HG02884 (cell line): Measurements from ENCODE around the gene EDEM3.
"Not testable (repeated sequence)": the region's sequence is repeated elsewhere in the genome, so short reads cannot be mapped to it uniquely, and the experiment has no call there.

Experiments used
- ATAC-seq: cut with Tn5 transposase; IDR thresholded peaks from one replicate; pipeline ENCODE4 v1.9.1; 2021; ENCODE audit warnings: mild to moderate bottlenecking, moderate library complexity; ENCODE audit not compliant: unreplicated experiment

The EDEM3 gene, protein sequence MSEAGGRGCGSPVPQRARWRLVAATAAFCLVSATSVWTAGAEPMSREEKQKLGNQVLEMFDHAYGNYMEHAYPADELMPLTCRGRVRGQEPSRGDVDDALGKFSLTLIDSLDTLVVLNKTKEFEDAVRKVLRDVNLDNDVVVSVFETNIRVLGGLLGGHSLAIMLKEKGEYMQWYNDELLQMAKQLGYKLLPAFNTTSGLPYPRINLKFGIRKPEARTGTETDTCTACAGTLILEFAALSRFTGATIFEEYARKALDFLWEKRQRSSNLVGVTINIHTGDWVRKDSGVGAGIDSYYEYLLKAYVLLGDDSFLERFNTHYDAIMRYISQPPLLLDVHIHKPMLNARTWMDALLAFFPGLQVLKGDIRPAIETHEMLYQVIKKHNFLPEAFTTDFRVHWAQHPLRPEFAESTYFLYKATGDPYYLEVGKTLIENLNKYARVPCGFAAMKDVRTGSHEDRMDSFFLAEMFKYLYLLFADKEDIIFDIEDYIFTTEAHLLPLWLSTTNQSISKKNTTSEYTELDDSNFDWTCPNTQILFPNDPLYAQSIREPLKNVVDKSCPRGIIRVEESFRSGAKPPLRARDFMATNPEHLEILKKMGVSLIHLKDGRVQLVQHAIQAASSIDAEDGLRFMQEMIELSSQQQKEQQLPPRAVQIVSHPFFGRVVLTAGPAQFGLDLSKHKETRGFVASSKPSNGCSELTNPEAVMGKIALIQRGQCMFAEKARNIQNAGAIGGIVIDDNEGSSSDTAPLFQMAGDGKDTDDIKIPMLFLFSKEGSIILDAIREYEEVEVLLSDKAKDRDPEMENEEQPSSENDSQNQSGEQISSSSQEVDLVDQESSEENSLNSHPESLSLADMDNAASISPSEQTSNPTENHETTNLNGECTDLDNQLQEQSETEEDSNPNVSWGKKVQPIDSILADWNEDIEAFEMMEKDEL

DNA sequence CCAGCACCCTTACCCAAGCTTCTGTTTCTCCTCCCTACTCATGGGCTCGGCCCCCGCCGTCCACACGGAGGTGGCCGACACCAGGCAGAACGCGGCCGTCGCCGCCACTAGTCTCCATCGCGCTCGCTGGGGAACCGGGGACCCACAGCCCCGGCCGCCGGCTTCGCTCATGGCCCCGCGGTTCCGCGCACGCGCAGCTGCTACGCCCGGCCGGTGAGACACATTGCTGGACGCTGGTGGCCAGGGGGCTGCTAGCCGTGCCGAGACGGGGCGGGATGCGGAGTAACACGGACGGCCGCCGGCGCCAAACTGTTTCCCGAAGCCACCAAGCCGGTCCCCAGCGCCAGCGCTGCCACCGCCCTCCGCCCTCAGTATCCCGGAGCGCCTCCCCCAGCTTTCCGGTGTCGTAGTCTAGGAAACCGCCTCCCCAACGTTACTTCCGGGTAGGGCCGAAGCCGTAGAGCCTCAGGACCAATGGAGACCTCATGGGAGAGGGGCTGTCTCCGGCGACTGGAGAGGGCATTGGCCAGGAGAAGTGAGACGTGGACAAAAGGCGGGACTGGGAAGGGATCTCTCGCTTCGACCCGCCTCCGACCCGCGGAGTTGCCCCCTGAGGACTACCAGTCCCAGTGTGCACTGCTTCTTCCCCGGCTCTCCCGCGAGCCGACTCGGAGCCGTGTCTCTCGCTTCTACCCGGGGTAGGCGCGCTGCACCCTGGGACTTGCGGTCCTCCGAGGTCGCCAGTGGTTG, at the start of gene EDEM3:
EDEM3 (minus strand) TSS at position 383 of the 750 bp plus-strand sequence; CDS start at position 171, 212 bp downstream.
- ATAC-seq, result peak; percentile 91

DNA sequence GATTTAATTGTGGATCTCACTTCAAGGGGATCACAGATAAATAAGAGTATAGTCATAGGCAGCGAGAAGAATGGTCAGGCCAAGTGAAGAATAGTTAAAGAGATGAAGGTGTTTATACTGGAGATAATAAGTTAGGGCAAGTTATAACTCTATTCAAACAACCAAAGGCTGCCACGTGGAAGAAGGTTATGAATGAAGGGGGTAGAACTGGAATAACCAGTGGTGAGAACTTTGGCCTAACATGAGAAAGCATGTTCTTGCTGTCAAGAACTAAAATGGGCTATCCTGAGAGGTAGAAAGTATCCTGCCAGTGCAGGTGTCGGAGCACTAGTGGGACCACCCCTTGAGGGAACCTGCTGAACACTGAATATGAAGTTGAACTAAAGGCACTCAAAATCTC, 49.6 kb upstream of the EDEM3 start:
- ATAC-seq, result no peak

DNA sequence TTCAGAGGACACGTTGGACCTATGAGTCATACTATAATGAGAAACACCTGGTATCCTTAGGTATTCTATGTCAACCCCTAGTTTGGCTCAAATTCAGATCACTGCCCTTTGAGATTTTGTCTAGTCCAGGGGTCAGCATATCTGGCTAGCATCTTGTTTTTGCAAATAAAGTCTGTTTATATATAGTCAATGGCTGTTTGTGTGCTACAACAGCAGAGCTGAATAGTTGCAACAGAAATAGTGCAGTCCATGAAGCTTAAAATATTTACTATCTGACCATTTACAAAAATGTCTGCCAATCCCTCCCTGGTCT, 48.5 kb upstream of the EDEM3 start:
- no peak for ATAC-seq

DNA sequence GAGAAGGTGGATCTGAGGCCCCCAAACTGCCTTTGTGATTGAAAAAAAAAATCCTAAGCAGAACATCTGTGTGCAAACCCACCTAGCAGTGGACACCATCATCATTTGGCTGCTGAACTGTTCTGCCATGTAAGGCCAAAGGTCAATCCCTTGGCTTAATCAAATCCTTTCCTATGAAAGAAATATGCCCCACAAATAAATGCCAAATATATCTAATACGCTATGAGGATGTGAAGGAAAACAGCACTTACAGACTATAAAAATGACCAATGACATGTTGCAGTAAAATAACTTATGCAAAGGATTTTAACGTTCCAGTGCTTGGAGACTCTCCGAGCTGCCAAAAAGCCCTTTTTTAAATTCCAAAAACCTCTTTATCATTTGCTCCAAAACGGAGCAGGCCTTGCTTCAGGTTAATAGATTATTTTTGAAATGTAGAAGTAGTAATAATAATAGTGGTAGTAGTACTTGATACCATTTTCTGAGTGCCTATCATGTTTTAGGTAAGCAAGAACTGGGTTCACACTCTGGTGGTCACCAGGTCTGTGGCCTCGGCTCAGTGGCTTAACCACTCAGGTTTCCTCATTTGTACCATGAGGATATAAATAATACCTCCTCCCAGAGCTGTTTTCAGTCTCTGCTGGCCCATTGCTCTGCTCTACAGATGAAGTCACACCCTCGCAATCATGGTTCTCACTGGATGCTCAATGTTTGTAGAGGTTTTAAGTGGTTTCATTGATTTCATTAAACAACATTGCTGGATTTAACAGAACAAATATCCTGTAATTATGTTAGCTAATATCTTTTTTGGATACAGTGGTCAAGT, 47.9 kb upstream of the EDEM3 start:
- no peak for ATAC-seq

DNA sequence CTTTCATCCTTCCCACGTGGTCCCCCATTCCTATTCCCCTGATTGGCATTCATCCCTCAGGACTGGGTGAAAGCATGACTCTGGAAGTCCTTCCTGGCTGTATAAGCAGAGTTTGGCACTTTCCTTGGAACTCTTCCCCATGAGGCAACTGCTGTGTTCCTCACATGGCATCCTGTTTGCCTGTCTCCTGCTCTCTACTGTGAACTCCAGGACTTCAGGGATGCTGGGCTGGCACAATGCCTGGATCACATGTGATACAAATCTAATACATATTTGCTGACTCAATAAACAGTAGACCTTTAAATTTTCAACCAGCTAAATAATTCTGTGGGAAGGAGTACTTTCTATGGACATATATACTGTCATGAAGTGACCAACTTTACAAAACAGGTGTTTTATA, 46.8 kb upstream of the EDEM3 start:
- ATAC-seq, result no peak

DNA sequence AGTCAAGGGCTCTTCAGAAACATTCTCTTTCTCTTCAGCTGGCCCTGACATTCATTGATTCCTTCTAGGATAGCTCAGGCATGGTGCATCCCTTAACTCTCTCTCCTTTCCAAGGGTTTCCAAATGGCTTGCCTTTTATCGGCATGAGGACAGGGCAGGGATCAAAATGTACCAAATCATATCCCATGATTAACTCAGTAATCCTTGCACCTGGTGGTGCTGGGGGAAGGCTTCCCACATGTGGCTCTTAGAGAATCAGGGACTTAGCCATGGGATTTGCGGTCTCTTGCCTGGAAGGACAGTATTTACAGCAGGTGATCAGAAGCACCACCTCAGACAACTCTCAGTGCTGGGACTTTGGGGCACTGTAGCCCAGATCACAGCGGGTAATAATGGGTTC, 46.2 kb upstream of the EDEM3 start:
- ATAC-seq, result no peak

DNA sequence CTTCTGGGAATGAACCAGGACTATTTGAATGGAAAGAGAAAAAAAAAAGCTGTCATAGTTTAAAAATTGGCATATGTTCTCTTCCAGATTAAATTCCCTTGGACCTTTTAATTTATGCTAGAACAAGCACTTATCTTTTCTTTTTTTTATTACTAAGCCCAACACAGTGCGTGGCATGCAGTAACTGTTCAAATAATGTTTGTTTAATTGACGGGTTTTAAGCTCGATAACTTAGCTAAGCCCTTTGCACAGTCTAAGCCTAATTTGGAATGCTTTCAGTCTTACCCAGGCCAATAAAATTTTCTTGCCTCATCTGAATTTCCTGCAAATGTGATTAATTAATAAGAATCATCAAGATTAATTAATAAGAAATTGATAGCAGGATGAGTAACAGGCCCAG, 39.3 kb upstream of the EDEM3 start:
- no peak for ATAC-seq

DNA sequence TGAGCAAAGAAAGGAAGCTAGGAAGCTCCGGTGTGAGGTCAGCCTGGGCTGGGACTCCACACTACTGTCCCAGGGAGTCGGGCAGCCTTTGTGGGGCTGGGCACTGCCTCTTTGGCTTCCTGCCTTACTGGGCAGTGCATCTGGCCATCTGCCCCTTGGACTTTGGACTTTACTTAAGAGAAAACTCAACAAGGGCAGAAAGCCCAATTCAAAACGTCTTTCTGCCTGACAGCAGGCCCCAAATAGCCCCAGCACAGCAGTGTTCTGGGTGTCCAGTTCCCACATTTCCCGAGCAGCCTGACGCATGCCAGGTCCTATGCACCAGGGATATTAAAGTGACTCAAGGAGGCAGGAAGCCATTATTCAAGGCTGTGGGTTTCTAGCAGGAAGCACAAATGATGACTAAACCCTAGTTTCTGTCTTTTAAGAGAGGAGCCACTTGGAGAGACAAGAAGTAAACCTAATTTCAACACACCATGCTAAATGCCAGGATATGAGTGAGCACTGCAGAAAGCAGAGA, 37.9 kb upstream of the EDEM3 start:
- no peak for ATAC-seq

DNA sequence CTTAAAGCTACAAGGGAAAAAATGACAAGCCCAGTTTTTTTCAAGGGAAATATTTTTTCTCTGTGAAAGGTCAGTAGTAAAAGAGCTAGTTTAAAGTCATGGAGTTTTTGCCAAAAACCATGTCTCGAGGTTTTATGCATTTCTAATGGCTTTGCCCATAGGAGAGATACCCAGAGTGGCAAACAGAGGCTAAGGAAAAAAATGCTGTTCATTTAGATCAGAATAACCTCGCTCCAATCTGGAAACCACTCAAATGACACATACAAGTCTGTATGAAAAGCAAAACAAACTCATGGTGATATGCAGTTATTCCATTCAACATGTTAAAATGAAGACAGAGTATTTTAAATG, 36.9 kb upstream of the EDEM3 start:
- ATAC-seq, result no peak

DNA sequence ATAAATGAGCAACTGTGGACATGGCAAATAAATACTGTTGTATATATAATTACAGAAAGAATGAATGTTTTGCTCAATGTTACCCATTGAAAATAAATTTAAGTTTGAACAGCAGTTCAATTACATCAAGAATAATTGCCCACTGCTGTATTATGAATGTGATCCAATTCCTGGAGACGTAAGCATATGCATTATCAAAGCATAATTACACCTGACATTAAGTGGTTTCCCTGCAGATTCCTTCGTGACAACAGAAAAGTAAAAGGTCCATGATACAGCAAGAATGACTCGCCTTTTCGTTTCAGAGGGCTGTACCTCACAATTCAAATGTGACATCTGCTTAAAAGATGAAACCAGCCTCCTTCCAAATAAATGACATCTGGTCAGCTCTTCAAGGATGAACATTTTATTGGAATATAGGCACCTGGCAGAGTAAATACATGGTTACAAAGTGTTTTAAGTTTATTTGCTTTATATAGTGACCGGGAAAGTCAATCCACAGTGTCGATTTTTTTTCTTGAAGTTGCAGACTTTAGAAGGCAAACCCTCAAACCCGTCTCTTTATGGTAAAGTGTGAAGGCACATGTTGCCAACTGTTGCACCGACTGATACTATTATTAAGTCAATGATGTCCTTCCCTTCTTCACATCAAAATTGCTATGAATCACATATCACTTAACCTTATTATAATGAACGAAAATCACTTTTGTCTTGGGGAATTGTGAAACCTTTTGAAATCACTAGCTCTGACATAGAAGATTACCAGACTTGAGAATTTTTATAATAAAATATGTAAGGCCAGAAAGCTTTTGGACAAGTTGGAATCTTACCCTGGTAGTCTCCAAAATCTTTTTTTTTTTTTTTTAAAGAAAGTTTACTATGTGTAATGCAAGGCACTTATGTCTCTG, 36.2 kb upstream of the EDEM3 start:
- no peak for ATAC-seq

DNA sequence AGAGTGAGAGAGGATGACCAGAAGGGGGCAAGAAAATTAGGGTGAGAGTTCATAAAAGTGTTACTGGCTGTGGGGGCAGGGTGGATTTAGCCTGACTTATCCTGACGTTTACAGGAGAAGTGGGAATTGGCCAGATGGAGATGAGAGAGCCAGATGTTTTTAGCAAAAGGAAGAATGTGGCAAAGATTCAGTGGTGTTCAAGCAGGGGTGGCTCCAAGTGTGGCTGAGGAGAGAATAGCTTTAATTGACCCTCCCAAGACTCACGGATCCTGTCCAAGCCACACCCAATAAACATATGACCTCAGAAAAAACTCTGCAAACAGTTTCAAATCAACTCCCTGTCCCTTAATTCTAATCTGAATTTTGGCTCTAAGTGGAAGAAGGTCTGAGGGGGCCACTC, 35.2 kb upstream of the EDEM3 start:
- no peak for ATAC-seq

DNA sequence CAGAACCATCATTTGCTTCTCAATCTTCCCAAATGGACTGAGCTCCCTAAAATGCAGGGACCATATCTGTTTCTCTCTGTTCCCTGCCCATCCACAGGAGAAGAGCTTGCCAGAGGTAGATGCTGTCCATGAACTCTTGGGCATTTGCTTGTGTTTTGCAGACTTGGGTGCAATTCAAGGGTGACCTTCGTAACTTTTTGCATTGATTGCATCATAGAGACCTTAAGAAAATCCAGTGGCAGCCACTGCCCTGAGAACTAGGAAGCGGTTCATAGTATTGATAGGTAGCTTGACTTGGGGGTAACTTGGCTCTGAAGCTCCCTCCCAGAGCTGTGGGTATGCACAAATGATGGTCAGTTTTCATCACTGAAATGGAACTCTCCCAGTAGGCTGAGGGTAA, 34.3 kb upstream of the EDEM3 start:
- no peak for ATAC-seq

DNA sequence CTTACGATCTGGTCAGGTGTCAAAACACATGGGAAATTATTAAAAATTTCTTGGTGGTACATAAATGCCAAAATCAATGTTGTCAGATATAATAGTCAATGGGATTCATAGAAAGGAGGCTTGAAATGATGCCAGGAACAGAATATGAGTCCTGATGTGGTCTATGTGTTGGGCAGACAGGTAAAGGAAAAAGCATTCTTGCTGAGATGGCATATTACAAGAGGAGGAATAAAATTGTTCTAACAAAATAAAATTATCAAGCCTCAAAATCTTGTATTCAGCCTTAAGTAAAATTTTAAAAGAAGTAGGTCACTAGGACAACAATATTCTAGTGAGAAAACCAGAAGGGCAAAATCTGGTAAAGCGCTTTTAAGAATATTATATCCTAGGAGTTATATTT, 30.9 kb upstream of the EDEM3 start:
- ATAC-seq, result no peak

DNA sequence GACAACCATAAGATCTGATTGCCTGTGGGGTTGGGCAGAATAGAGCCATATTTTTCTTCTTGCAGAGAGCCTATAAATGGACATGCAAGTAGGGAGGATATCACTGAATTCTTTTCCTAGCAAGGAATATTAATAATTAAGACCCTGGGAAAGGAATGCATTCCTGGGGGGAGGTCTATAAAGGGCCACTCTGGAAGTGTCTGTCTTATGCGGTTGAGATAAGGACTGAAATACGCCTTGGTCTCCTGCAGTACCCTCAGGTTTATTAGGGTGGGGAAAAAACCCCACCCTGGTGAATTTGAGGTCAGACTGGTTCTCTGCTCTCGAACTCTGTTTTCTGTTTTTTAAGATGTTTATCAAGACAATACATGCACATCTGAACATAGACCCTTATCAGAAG, 29.1 kb upstream of the EDEM3 start:
- ATAC-seq, result not testable (repeated sequence)

DNA sequence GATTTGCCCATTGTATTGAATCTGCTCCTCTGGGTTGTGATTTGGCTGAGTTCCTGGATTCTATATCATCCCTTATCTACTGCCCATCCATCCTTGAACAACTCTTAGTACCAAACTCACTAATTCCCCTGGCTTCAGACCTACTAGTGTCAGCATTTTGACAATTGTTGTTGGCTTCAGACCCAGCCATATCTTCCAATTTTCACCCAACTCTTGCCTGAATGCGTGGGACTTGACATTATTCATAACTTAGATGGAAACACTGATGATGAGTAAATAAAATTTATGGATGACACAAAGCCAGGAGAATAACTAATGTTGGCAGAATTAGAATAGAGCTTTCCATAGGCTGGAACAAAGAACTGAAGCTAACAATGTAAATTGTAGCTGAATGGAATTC, 27.3 kb upstream of the EDEM3 start:
- ATAC-seq, result no peak

DNA sequence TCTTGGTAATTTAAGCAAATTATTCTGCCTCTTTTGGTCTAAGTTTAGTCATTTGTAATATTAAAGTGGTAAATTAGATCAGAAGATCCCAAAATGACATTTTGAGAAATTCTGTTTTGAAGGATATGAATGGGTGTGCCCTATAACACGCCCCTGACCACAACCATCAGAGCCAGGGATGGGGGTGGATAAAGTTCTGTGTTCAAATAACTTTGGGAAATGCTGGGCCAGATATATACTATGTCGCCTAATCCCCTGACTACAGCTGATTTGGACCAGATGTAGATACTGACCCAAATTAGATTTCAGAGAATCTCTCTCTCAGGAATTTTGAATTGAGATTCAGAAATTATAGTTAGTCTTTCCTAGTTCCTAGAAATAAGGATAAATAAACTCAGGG, 21.2 kb upstream of the EDEM3 start:
- ATAC-seq, result no peak

DNA sequence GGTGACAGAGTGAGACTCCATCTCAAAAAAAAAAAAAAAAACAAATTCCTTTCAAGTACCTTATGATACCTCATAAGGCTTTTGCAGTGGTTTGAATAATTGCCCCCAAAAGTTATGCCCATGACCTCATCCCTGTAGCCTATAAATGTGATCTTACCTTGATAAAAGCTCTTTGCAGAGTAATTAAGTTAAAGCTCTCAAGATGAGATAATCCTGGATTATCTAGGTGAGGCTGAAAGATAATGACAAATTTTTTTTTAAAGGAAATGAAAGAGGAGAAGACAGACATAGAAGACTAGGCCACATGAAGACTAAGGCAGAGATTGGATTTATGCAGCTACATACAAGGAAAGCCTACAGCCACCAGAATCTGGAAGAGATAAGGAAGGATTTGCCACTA, 20.7 kb upstream of the EDEM3 start:
- ATAC-seq, result no peak

DNA sequence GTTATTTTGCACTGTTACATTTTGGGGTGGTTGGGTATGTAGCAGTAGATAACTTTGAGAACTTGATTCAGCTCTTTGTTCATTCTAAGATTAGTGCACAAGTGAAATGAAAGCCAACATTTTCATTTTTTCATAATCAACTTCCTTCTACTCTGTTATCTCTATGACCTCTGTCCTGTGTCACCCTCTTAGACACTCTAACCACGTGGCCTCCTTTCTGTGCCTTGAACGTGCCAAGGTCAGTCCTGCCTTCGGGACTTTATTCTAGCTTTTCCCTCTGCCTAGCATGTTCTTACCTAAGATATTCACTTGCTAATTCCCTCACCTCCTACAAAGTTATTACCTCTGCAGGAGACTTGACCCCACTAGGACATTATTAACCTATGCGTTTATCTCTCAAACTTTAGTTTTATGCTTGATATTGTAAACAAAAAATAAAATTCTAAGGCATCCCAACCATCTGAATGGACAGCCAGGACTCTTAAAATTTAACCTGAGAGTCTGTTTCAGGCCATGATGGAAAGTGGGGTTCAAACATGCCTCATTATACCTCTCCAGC, 19.2 kb upstream of the EDEM3 start:
- no peak for ATAC-seq

DNA sequence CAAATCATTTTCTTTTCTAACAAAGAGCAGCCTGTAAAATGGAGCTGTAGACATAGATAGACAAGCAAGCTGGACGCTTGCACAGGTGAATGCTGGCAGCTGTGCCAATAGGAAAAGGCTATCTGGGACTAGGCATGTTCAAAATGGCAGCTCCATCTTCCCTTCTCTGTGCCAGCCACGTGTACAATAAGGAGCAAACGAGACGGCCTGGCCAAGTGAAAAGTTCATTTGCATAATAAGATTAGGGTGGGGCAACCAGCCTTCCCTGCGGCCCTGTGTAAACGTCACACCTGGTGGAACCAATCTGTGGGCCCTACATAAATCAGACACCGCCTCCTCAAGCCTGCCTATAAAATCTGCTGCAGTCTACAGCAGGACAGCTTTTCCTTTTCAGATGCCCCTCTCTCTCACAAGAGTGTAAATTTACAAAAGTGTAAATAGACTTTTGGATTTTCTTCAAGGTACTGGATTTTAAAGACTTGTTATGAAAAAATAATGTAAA, 16.6 kb upstream of the EDEM3 start:
- no peak for ATAC-seq
